Testis (tissue), 3 donors: Measurements from ENCODE around the gene AGAP2. TPM values are rescaled to one million over a fixed set of nuclear protein-coding genes. Genes with fewer than 3 reads are reported as not detected.
A peak's percentile ranks its signal among the peaks of the same experiment; 100 is the strongest.

Experiments
- DNase-seq: peaks from one replicate; pipeline ENCODE4 v3.0.0-alpha.2; 2019
- H3K27ac ChIP-seq, 2 donors: fragments of 200-600 bp; sonication (generic); one replicate each; pipeline ENCODE4 v1.5.1; 2019
- H3K27me3 ChIP-seq: fragments of 200-600 bp; sonication (generic); one replicate; pipeline ENCODE4 v1.5.1; 2019
- H3K36me3 ChIP-seq: fragments of 200-600 bp; sonication (generic); one replicate; pipeline ENCODE4 v1.5.1; 2017; ENCODE audit warnings: low read depth; ENCODE audit errors: missing control alignments
- H3K4me1 ChIP-seq: fragments of 200-600 bp; sonication (generic); one replicate; pipeline ENCODE4 v1.5.1; 2019
- H3K4me3 ChIP-seq, 2 donors: fragments of 200-600 bp; sonication (generic); one replicate each; pipeline ENCODE4 v1.5.1; 2017 to 2019
- H3K9me3 ChIP-seq: fragments of 200-600 bp; sonication (generic); one replicate; pipeline ENCODE4 v1.5.1; 2017
- CTCF ChIP-seq, 3 experiments: fragments of 450-650 bp in 2 of 3; fragments of 200-600 bp in 1 of 3; sonication (generic) in 1 of 3; IDR thresholded peaks; one replicate each; pipeline ENCODE4 v1.5.1; 2016 to 2019; ENCODE audit warnings: antibody characterized with exemption in 3 of 3, mild to moderate bottlenecking in 2 of 3, moderate library complexity in 1 of 3
- POLR2A ChIP-seq: fragments of 450-650 bp; IDR thresholded peaks from one replicate; pipeline ENCODE4 v1.6.1; 2017; ENCODE audit warnings: antibody characterized with exemption, mild to moderate bottlenecking, moderate library complexity
- WGBS, 2 donors: methylation state at CpG; one replicate each; pipeline ENCODE4 v1.1.5; 2018; 5-methylcytosine and 5-hydroxymethylcytosine counted together
- intact Hi-C: fragments of 100-400 bp; cut with DNase I; formaldehyde crosslinking; loops from one replicate; pipeline ENCODE4 v1.15.1; 2023; ENCODE audit warnings: low total_unique reads
- polyA plus RNA-seq: library from polyadenylated mRNA; stranded (reverse); fragments of 350-450 nt; fragmentation: Illumina TruSeq; extraction: RNeasy Lipid Tissue Mini Kit (QIAGEN cat#74804); gene quantifications from one replicate; pipeline ENCODE4 v1.2.3, GENCODE V29; 2014; ENCODE audit warnings: low read depth, low replicate concordance; ENCODE audit not compliant: insufficient read depth
- total RNA-seq, 2 donors: library from RNA; depleted of rRNA; stranded (reverse); fragments of >200 nt; gene quantifications; one replicate each; pipeline ENCODE4 v1.2.3, GENCODE V29; 2016

AGAP2 gene
- total and polyA plus RNA-seq, 3 donors from 2014 or later, result 1.9 to 3.2 (median 2.7) TPM

GRCh38 chr12:57744777-57745484 is 6.4 kb upstream of the AGAP2 start, which contains the start of gene TSPAN31:
Gene TSPAN31, plus strand, starts transcription at chr12:57745039. Its CDS starts 116 bp downstream, at chr12:57745155.
- 1% methylated on average over 29 of the region's 29 CpGs for WGBS, 2 donors
- DNase-seq, result peak; percentile 99
- intact Hi-C loops, result no loop called here
- peak in 1 of 3 experiments; percentile 16 for TF ChIP-seq CTCF (IDR thresholded peaks at IDR 0.05)
- no peak for TF ChIP-seq POLR2A
- Histone ChIP-seq H3K27ac (peak within 1 kb of the TSS; percentile 85 to 97), H3K4me1 (peaks cover 4% of the 10 kb centered on the region), H3K4me3 (peak within 1 kb of the TSS; percentile 73), H3K9me3 (no peaks in the 10 kb centered on the region), H3K36me3 (peaks cover 6% of the 10 kb centered on the region), H3K27me3 (no peaks in the 10 kb centered on the region)

- peak; percentile 69 for DNase-seq
- intact Hi-C loops, result no loop called here
- H3K27me3 ChIP-seq, result no peaks in the 10 kb centered on the region
- TF ChIP-seq CTCF (IDR thresholded peaks at IDR 0.05) (no peak), POLR2A (no peak)
- no peaks in the 10 kb centered on the region for H3K9me3 ChIP-seq
- H3K4me1 ChIP-seq, result peaks cover 4% of the 10 kb centered on the region
- H3K36me3 ChIP-seq, result peaks cover 6% of the 10 kb centered on the region
- peak overlapping the region; percentile 85 to 97 for H3K27ac ChIP-seq
- H3K4me3 ChIP-seq, result peak overlapping the region; percentile 73
- WGBS, 2 donors, result 8 to 9% methylated on average over 17 to 21 of the region's 21 CpGs
Measured at GRCh38 chr12:57744194-57744776, 5.7 kb upstream of the AGAP2 start.

GRCh38 chr12:57743769-57744168 is 5.2 kb upstream of the AGAP2 start:
- no peak for DNase-seq
- 51 to 80% methylated on average over 2 of the region's 2 CpGs for WGBS, 2 donors
- H3K9me3 ChIP-seq, result no peaks in the 10 kb centered on the region
- peaks cover 4% of the 10 kb centered on the region for H3K4me1 ChIP-seq
- peak overlapping the region in 1 of 2 donors; percentile 73 for H3K4me3 ChIP-seq
- peak overlapping the region in 1 of 2 donors; percentile 97 for H3K27ac ChIP-seq
- intact Hi-C loops, result no loop called here
- no peak for TF ChIP-seq CTCF (IDR thresholded peaks at IDR 0.05)
- no peak for TF ChIP-seq POLR2A
- H3K36me3 ChIP-seq, result peaks cover 3% of the 10 kb centered on the region
- no peaks in the 10 kb centered on the region for H3K27me3 ChIP-seq

- no peak for DNase-seq
- TF ChIP-seq CTCF (IDR thresholded peaks at IDR 0.05), result no peak
- TF ChIP-seq POLR2A, result no peak
- H3K36me3 ChIP-seq, result no peaks in the 10 kb centered on the region
- H3K9me3 ChIP-seq, result no peaks in the 10 kb centered on the region
- H3K4me3 ChIP-seq, result no peak overlapping the region
- intact Hi-C loops, result no loop called here
- peaks cover 18% of the 10 kb centered on the region for H3K4me1 ChIP-seq
- H3K27me3 ChIP-seq, result no peaks in the 10 kb centered on the region
- 67 to 80% methylated on average over 13 to 14 of the region's 14 CpGs for WGBS, 2 donors
- H3K27ac ChIP-seq, result no peak overlapping the region
Measured at GRCh38 chr12:57741844-57742738, 3.5 kb upstream of the AGAP2 start.
